Psoas muscle (tissue), 8 donors: Measurements from ENCODE around the gene RPL19. TPM values are rescaled to one million over a fixed set of nuclear protein-coding genes. Genes with fewer than 3 reads are reported as not detected.

Experiments
- ATAC-seq, 4 donors: fragments of 200-7000 bp; cut with Tn5 transposase; one replicate each; pipeline ENCODE4 v1.9.1; 2020; ENCODE audit warnings: moderate library complexity in 3 of 4, mild to moderate bottlenecking in 2 of 4
- DNase-seq, 2 donors: peaks; one replicate each; pipeline ENCODE4 v3.0.0-alpha.2; 2020
- H3K27ac ChIP-seq: fragments of 200-600 bp; one replicate; pipeline ENCODE4 v1.8.0; 2022
- H3K27me3 ChIP-seq, 3 donors: fragments of 200-600 bp in 1 of 3; one replicate each; pipeline versions ENCODE4 v1.6.1 to v1.8.0; 2013 to 2022; ENCODE audit warnings: low read length in 2 of 3, mild to moderate bottlenecking in 2 of 3, moderate library complexity in 1 of 3; ENCODE audit not compliant: insufficient read depth in 3 of 3
- H3K36me3 ChIP-seq, 2 donors: fragments of 200-600 bp in 1 of 2; one replicate each; pipeline versions ENCODE4 v1.6.1 to v1.8.0; 2013 to 2022; ENCODE audit warnings: low read depth in 1 of 2, mild to moderate bottlenecking in 1 of 2, moderate library complexity in 1 of 2; ENCODE audit not compliant: insufficient read depth in 1 of 2
- H3K4me1 ChIP-seq: fragments of 200-600 bp; one replicate; pipeline ENCODE4 v1.8.0; 2022
- H3K4me3 ChIP-seq: fragments of 200-600 bp; one replicate; pipeline ENCODE4 v1.8.0; 2022; ENCODE audit warnings: mild to moderate bottlenecking
- H3K9me3 ChIP-seq: fragments of 200-600 bp; one replicate; pipeline ENCODE4 v1.8.0; 2022
- whole genome bisulfite sequencing, 3 donors: extraction: QIAGEN DNeasy Blood & Tissue Kit; methylation state at CpG; one replicate each; pipeline versions ENCODE4 v1.1.6 to v1.1.7; 2013; 5-methylcytosine and 5-hydroxymethylcytosine counted together
- intact Hi-C, 2 donors: fragments of 100-400 bp; cut with DNase I; formaldehyde crosslinking; loops; one replicate each; pipeline versions ENCODE4 v1.11.0 to v1.14.2; 2022
- polyA plus RNA-seq, 3 donors: library from polyadenylated mRNA; stranded (reverse); fragments of 200-250 nt; gene quantifications; one replicate each; pipeline ENCODE4 v1.2.3, GENCODE V29; 2013
- total RNA-seq, 4 donors: library from RNA; stranded (reverse); fragmentation: NEBNext Ultra II Directional in 2 of 4; extraction: Animal tissue kit (Norgen Biotek cat#: 25700) in 2 of 4; gene quantifications; one replicate each; pipeline versions ENCODE4 v1.2.1 to v1.2.4, GENCODE V29; 2021 to 2023
- TF ChIP-seq, protein P1 (sequence below): fragments of 200-600 bp; IDR thresholded peaks from one replicate; pipeline ENCODE4 v1.8.0; 2022; ENCODE audit warnings: antibody characterized with exemption
- donor health status: healthy with polysubstance abuse.
- donor health status: DM: no; HTN: no; CAD: no; lungs with moderate emphysema.
- donor health status: Bipolar disorder and iron deficiency.
- donor health status: healthy.
- donor health status: DM: yes; HTN: yes; CAD: no.
- donor health status: DM: no; HTN: no; CAD: no.
- donor health status: DM: no; HTN: no; CAD: no.
- donor health status: DM: yes; HTN: yes; CAD: no.

RPL19 gene
- total and polyA plus RNA-seq, 7 donors, result 1,146 to 3,039 (median 1,520) TPM

- H3K27me3 ChIP-seq, result peaks cover 0 to 3% (median 0%) of the 10 kb centered on the region in 3 donors
- intact Hi-C loops, result loop anchor here in 1 of 2 donors (10.0 kb wide), 1 partner anchor 145 kb away; no protein-coding TSS in a partner anchor
- TF ChIP-seq, protein P1, sequence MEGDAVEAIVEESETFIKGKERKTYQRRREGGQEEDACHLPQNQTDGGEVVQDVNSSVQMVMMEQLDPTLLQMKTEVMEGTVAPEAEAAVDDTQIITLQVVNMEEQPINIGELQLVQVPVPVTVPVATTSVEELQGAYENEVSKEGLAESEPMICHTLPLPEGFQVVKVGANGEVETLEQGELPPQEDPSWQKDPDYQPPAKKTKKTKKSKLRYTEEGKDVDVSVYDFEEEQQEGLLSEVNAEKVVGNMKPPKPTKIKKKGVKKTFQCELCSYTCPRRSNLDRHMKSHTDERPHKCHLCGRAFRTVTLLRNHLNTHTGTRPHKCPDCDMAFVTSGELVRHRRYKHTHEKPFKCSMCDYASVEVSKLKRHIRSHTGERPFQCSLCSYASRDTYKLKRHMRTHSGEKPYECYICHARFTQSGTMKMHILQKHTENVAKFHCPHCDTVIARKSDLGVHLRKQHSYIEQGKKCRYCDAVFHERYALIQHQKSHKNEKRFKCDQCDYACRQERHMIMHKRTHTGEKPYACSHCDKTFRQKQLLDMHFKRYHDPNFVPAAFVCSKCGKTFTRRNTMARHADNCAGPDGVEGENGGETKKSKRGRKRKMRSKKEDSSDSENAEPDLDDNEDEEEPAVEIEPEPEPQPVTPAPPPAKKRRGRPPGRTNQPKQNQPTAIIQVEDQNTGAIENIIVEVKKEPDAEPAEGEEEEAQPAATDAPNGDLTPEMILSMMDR, result no peak
- H3K4me3 ChIP-seq, result no peak overlapping the region
- ATAC-seq, result peak; percentile 67 to 82 (median 79)
- WGBS, 3 donors, result 15 to 26% (median 23%) methylated on average over 8 of the region's 8 CpGs
- no peaks in the 10 kb centered on the region for H3K36me3 ChIP-seq
- DNase-seq, result peak in 1 of 2 donors; percentile 75
- peak overlapping the region; percentile 55 for H3K27ac ChIP-seq
- H3K9me3 ChIP-seq, result no peaks in the 10 kb centered on the region
- H3K4me1 ChIP-seq, result peaks cover 13% of the 10 kb centered on the region
Measured at GRCh38 chr17:39219647-39220154, 19.6 kb downstream of the RPL19 start.

GRCh38 chr17:39221572-39221971 is 21.5 kb downstream of the RPL19 start:
- H3K4me3 ChIP-seq, result no peak overlapping the region
- TF ChIP-seq, protein P1, result no peak
- ATAC-seq (no peak), DNase-seq (no peak)
- H3K4me1 ChIP-seq, result peaks cover 23% of the 10 kb centered on the region
- WGBS, 3 donors, result 96% methylated on average over 6 of the region's 6 CpGs
- H3K27me3 ChIP-seq, result peaks cover 0 to 22% (median 7%) of the 10 kb centered on the region in 3 donors
- H3K36me3 ChIP-seq, result no peaks in the 10 kb centered on the region
- no peaks in the 10 kb centered on the region for H3K9me3 ChIP-seq
- H3K27ac ChIP-seq, result no peak overlapping the region
- intact Hi-C loops, result no loop called here

DNA sequence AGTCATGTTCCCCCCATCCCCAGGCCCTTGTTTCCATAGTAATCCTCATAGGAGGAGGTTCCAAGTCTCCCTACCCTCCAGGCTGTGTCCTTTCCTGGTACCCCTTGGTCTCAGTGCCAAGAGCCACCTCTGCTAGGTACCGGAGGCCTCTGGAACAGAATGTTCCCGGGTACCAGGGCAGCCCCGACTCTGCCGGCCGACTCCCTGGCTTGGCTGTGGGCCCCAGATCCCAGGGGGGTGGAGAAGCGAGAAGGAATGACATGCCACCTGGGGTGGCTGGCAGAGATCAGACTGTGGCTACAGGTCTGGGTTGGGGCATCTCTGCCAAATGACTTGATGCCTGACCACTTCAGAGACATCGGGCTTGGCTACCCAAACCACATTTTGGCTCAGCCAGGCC is 22.1 kb downstream of the RPL19 start:
- Histone ChIP-seq H3K4me3 (no peak overlapping the region), H3K9me3 (no peaks in the 10 kb centered on the region), H3K4me1 (peaks cover 25% of the 10 kb centered on the region), H3K27me3 (peaks cover 0 to 27% (median 7%) of the 10 kb centered on the region in 3 donors), H3K27ac (no peak overlapping the region), H3K36me3 (no peaks in the 10 kb centered on the region)
- no peak for DNase-seq
- 27 to 52% (median 34%) methylated on average over 7 of the region's 7 CpGs for WGBS, 3 donors
- intact Hi-C loops, result no loop called here
- ATAC-seq, result peak in 2 of 4 donors; percentile 14 to 24
- TF ChIP-seq, protein P1, result no peak

- ATAC-seq, result no peak
- DNase-seq, result no peak
- H3K4me1 ChIP-seq, result peaks cover 32% of the 10 kb centered on the region
- no peak overlapping the region for H3K27ac ChIP-seq
- intact Hi-C loops, result no loop called here
- H3K9me3 ChIP-seq, result no peaks in the 10 kb centered on the region
- no peaks in the 10 kb centered on the region for H3K36me3 ChIP-seq
- no peak overlapping the region for H3K4me3 ChIP-seq
- WGBS, 3 donors, result 79 to 96% (median 90%) methylated on average over 9 of the region's 9 CpGs
- peaks cover 0 to 27% (median 7%) of the 10 kb centered on the region in 3 donors for H3K27me3 ChIP-seq
- TF ChIP-seq, protein P1, result no peak
Measured at GRCh38 chr17:39222866-39223834, 23.1 kb downstream of the RPL19 start.
